GM21381 (cell line): ENCODE measurements around the gene RPS6KA5.
"Not testable (repeated sequence)": the region's sequence is repeated elsewhere in the genome, so short reads cannot be mapped to it uniquely, and the experiment has no call there.

Source experiments
- ATAC-seq: cut with Tn5 transposase; IDR thresholded peaks from one replicate; pipeline ENCODE4 v1.9.1; 2021; ENCODE audit warnings: mild to moderate bottlenecking, moderate library complexity; ENCODE audit not compliant: unreplicated experiment

Gene RPS6KA5

GRCh38 chr14:90943367-90943766 is 117.1 kb downstream of the RPS6KA5 start:
- no peak for ATAC-seq

- no peak for ATAC-seq
These were observed 117.9 kb downstream of the RPS6KA5 start for GRCh38 chr14:90942511-90942910.

GRCh38 chr14:90941706-90942105 is 118.7 kb downstream of the RPS6KA5 start:
- no peak for ATAC-seq

GRCh38 chr14:90940318-90940962 is 120.0 kb downstream of the RPS6KA5 start:
- ATAC-seq = no peak

GRCh38 chr14:90939252-90939795 is 121.1 kb downstream of the RPS6KA5 start:
- ATAC-seq = not testable (repeated sequence)

- no peak for ATAC-seq
These were observed 121.8 kb downstream of the RPS6KA5 start for GRCh38 chr14:90938615-90939014.

GRCh38 chr14:90936757-90937440 is 123.5 kb downstream of the RPS6KA5 start:
- ATAC-seq = no peak

GRCh38 chr14:90924621-90925340 is 135.7 kb downstream of the RPS6KA5 start:
- no peak for ATAC-seq

GRCh38 chr14:90922141-90922540 is 138.3 kb downstream of the RPS6KA5 start:
- no peak for ATAC-seq

- no peak for ATAC-seq
These were observed 149.3 kb downstream of the RPS6KA5 start for GRCh38 chr14:90911121-90911520.

GRCh38 chr14:90907178-90907577 is 153.3 kb downstream of the RPS6KA5 start:
- ATAC-seq = no peak

- ATAC-seq = peak; percentile 84
These were observed 154.9 kb downstream of the RPS6KA5 start for GRCh38 chr14:90905531-90905930.

- peak; percentile 63 for ATAC-seq
These were observed 157.3 kb downstream of the RPS6KA5 start for GRCh38 chr14:90903101-90903500.

- ATAC-seq = no peak
These were observed 159.9 kb downstream of the RPS6KA5 start for GRCh38 chr14:90900476-90901083.

- no peak for ATAC-seq
These were observed 163.4 kb downstream of the RPS6KA5 start for GRCh38 chr14:90897022-90897421.

GRCh38 chr14:90894241-90894640 is 166.2 kb downstream of the RPS6KA5 start:
- ATAC-seq = no peak

- no peak for ATAC-seq
These were observed 166.9 kb downstream of the RPS6KA5 start for GRCh38 chr14:90893510-90893909.

GRCh38 chr14:90892970-90893369 is 167.5 kb downstream of the RPS6KA5 start:
- ATAC-seq = no peak

- no peak for ATAC-seq
These were observed 169.1 kb downstream of the RPS6KA5 start for GRCh38 chr14:90891326-90891725.

GRCh38 chr14:90890322-90891020 is 170.0 kb downstream of the RPS6KA5 start:
- ATAC-seq = no peak
